C4-2B (cell line): Measurements from ENCODE around the gene FAM13A.

ENCODE experiments used
- CTCF ChIP-seq: fragments of 450-650 bp; conservative IDR thresholded peaks from 2 replicates; pipeline ENCODE4 v1.5.1; 2017; ENCODE audit warnings: mild to moderate bottlenecking
- ZFX ChIP-seq: fragments of 450-650 bp; IDR thresholded peaks from 2 replicates; pipeline ENCODE4 v1.6.1; 2017

DNA sequence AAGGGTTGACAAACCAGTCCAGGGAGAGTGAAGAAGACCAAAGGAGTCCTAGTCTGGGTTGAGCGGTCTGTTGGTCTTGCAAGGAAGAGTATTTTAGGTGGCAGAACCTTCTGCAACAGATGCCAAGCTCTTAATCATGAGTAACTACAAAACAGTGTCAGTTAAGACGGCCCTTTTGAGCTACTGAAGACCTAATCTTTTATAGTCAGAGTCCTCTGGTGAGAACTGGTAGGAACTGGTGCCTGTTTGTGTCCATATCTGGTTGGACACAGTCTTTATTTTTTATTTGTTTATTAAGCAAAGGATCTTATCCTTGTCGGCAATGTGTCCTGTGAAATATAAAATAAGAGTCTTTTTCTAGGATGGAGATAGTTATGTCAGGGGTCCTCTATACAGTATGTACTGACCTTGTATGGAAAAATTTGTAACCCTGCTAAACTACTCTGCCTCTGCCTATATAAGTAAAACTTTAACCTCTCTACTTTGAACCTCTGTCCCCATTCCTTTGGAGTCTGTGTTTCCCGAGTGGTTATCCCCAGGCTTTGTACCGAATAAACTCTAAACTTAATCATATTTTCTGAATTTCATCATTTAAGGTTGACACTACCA is 47.1 kb downstream of the FAM13A start:
- no peak for TF ChIP-seq CTCF
- TF ChIP-seq ZFX, result no peak
